ENCODE data around the gene NXN. TPM values are rescaled to one million over a fixed set of nuclear protein-coding genes. Genes with fewer than 3 reads are reported as not detected.
"Not testable (repeated sequence)": the region's sequence is repeated elsewhere in the genome, so short reads cannot be mapped to it uniquely, and the experiment has no call there.

The NXN gene
- total RNA-seq, 6 experiments from 2014 or later = 81.7 to 93.8 (median 92.2) TPM

DNA sequence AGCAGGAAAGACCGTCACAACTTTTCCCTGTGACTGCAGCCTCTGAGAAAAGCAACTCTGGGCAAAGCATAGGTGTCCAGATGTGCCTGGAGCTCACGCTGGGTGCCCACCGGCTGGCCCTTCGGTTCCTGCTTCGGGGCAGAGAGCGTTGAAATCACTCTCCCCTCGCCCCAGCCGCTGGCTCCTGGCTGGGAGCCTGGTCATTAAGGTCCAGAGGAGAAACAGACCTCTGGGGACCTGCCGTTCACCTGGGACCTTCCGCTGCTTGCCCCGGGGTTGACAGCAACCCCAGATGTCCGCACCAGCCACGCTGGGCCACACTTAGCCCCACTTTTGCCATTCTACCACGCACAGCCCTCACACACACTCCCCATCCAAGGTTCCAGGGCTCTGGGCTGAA, 184.3 kb downstream of the NXN start:
- no peak for DNase-seq
- peak overlapping the region; percentile 77 for H3K27ac Mint-ChIP-seq

DNA sequence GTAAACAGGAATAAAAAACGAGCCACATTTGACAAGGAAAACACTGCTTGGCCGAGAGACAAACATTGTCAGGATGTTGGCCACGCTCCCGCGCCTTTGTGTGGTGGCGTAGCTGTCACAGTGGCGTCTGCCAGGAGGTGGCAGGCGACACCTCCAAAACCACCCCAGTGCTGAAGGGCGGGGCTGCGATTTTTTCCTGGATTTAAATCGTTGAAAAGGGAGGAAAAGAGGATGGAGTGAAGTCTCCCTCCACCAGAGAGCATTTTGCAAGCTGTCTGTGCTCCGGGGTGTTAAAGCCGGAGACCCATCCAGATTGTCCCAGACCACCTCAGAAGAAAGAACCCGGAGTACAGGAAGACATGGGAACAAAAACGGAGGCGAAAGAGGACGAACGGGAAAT, 184.7 kb downstream of the NXN start:
- peaks cover 26% of the 10 kb centered on the region for H3K27me3 Mint-ChIP-seq (ENCODE audit: insufficient read depth)
- peaks cover 3% of the 10 kb centered on the region; the same call in 1 of the 2 replicates for H3K9me3 Mint-ChIP-seq
- H3K4me3 Mint-ChIP-seq = peak overlapping the region; percentile 78
- H3K27ac Mint-ChIP-seq = peak overlapping the region; percentile 77
- TF ChIP-seq, protein P1, sequence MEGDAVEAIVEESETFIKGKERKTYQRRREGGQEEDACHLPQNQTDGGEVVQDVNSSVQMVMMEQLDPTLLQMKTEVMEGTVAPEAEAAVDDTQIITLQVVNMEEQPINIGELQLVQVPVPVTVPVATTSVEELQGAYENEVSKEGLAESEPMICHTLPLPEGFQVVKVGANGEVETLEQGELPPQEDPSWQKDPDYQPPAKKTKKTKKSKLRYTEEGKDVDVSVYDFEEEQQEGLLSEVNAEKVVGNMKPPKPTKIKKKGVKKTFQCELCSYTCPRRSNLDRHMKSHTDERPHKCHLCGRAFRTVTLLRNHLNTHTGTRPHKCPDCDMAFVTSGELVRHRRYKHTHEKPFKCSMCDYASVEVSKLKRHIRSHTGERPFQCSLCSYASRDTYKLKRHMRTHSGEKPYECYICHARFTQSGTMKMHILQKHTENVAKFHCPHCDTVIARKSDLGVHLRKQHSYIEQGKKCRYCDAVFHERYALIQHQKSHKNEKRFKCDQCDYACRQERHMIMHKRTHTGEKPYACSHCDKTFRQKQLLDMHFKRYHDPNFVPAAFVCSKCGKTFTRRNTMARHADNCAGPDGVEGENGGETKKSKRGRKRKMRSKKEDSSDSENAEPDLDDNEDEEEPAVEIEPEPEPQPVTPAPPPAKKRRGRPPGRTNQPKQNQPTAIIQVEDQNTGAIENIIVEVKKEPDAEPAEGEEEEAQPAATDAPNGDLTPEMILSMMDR (IDR thresholded peaks at IDR 0.05) = peak; percentile 90
- peaks cover 29% of the 10 kb centered on the region for H3K4me1 Mint-ChIP-seq (ENCODE audit: low read depth)
- peaks cover 39% of the 10 kb centered on the region for H3K36me3 Mint-ChIP-seq (ENCODE audit: low read depth)
- peak; percentile 68 for DNase-seq

More for the DNA sequence above, 184.3 kb downstream of the NXN start:
- Mint-ChIP-seq H3K4me1 (ENCODE audit: low read depth) (peaks cover 29% of the 10 kb centered on the region), H3K4me3 (peak overlapping the region; percentile 78), H3K9me3 (peaks cover 3% of the 10 kb centered on the region; the same call in 1 of the 2 replicates), H3K36me3 (ENCODE audit: low read depth) (peaks cover 42% of the 10 kb centered on the region), H3K27me3 (ENCODE audit: insufficient read depth) (peaks cover 22% of the 10 kb centered on the region)
- TF ChIP-seq, protein P1 (IDR thresholded peaks at IDR 0.05) = no peak

GRCh38 chr17:792277-792676, 187.3 kb downstream of the NXN start:
- Mint-ChIP-seq H3K27ac (peak overlapping the region; percentile 78), H3K36me3 (ENCODE audit: low read depth) (peaks cover 32% of the 10 kb centered on the region), H3K4me3 (no peak overlapping the region), H3K4me1 (ENCODE audit: low read depth) (peaks cover 29% of the 10 kb centered on the region), H3K9me3 (peaks cover 3% of the 10 kb centered on the region; the same call in 1 of the 2 replicates), H3K27me3 (ENCODE audit: insufficient read depth) (peaks cover 32% of the 10 kb centered on the region)
- TF ChIP-seq, protein P1 (IDR thresholded peaks at IDR 0.05) = peak; percentile 31
- no peak for DNase-seq

GRCh38 chr17:791829-792228, 187.7 kb downstream of the NXN start:
- peaks cover 32% of the 10 kb centered on the region for H3K27me3 Mint-ChIP-seq (ENCODE audit: insufficient read depth)
- peaks cover 29% of the 10 kb centered on the region for H3K4me1 Mint-ChIP-seq (ENCODE audit: low read depth)
- H3K27ac Mint-ChIP-seq = peak overlapping the region; percentile 63
- H3K36me3 Mint-ChIP-seq (ENCODE audit: low read depth) = peaks cover 27% of the 10 kb centered on the region
- H3K9me3 Mint-ChIP-seq = peaks cover 3% of the 10 kb centered on the region; the same call in 1 of the 2 replicates
- TF ChIP-seq, protein P1 (IDR thresholded peaks at IDR 0.05) = no peak
- H3K4me3 Mint-ChIP-seq = no peak overlapping the region; the same call in 1 of the 2 replicates
- no peak for DNase-seq

DNA sequence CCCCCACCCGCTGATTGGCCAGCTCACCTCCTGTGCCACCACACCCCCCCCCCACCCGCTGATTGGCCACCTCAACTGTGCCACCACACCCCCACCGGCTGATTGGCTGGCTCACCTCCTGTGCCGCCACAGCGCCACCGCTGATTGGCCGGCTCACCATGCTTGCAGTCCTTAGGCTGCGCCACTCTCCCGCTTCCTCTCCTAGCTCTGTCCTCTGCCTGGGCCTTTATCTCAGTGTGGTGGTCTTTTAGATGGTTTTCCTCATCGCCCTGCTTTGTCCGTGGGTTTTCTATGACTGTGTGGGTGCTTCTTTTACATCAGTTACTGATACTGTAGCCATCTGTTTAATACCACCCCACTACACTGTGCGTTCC, 188.7 kb downstream of the NXN start:
- not testable (repeated sequence) for H3K9me3 Mint-ChIP-seq, DNase-seq, H3K4me3 Mint-ChIP-seq
- peaks cover 29% of the 10 kb centered on the region for H3K4me1 Mint-ChIP-seq (ENCODE audit: low read depth)
- peaks cover 28% of the 10 kb centered on the region for H3K27me3 Mint-ChIP-seq (ENCODE audit: insufficient read depth)
- peak overlapping the region; percentile 63; the same call in 1 of the 2 replicates for H3K27ac Mint-ChIP-seq
- H3K36me3 Mint-ChIP-seq (ENCODE audit: low read depth) = peaks cover 22% of the 10 kb centered on the region

GRCh38 chr17:789931-790873, 189.4 kb downstream of the NXN start:
- peak overlapping the region; percentile 44 for H3K4me3 Mint-ChIP-seq
- H3K27me3 Mint-ChIP-seq (ENCODE audit: insufficient read depth) = peaks cover 28% of the 10 kb centered on the region
- H3K36me3 Mint-ChIP-seq (ENCODE audit: low read depth) = peaks cover 22% of the 10 kb centered on the region
- not testable (repeated sequence) for H3K9me3 Mint-ChIP-seq, DNase-seq
- H3K4me1 Mint-ChIP-seq (ENCODE audit: low read depth) = peaks cover 23% of the 10 kb centered on the region
- H3K27ac Mint-ChIP-seq = peak overlapping the region; percentile 48
